Smooth muscle cell (in vitro differentiated cells): Measurements from ENCODE around the gene SGTB. TPM values are rescaled to one million over a fixed set of nuclear protein-coding genes. Genes with fewer than 3 reads are reported as not detected.

Source experiments
- DNase-seq: peaks from one replicate; lab custom pipeline; 2025; ENCODE audit not compliant: unreplicated experiment; lab: John Stamatoyannopoulos, UW
- H2AFZ ChIP-seq: fragments of 200-600 bp; sonication (generic); 2 replicates; pipeline ENCODE4 v1.6.0; 2016; ENCODE audit warnings: antibody characterized with exemption, low read depth, mild to moderate bottlenecking
- H3F3A ChIP-seq: fragments of 200-600 bp; sonication (generic); 2 replicates; pipeline ENCODE4 v1.6.0; 2017; ENCODE audit warnings: antibody characterized with exemption, low read depth
- H3K27ac ChIP-seq: fragments of 200-600 bp; sonication (generic); 2 replicates; pipeline ENCODE4 v1.5.1; 2016; ENCODE audit warnings: low read depth, mild to moderate bottlenecking
- H3K27me3 ChIP-seq: fragments of 200-600 bp; sonication (generic); 2 replicates; pipeline ENCODE4 v1.6.1; 2016; ENCODE audit warnings: low read depth, mild to moderate bottlenecking
- H3K36me3 ChIP-seq: fragments of 200-600 bp; sonication (generic); 2 replicates; pipeline ENCODE4 v1.5.1; 2016; ENCODE audit warnings: low read depth
- H3K4me1 ChIP-seq: fragments of 200-600 bp; sonication (generic); 2 replicates; pipeline ENCODE4 v1.5.1; 2016; ENCODE audit warnings: low read depth
- H3K4me2 ChIP-seq: fragments of 200-600 bp; sonication (generic); 2 replicates; pipeline ENCODE4 v1.6.0; 2016; ENCODE audit warnings: mild to moderate bottlenecking
- H3K4me3 ChIP-seq: fragments of 200-600 bp; sonication (generic); 2 replicates; pipeline ENCODE4 v1.5.1; 2016; ENCODE audit warnings: mild to moderate bottlenecking
- H3K79me2 ChIP-seq: fragments of 200-600 bp; sonication (generic); 2 replicates; pipeline ENCODE4 v1.6.0; 2016; ENCODE audit warnings: low read depth, mild to moderate bottlenecking
- H3K9ac ChIP-seq: fragments of 200-600 bp; sonication (generic); 2 replicates; pipeline ENCODE4 v1.6.0; 2016; ENCODE audit warnings: low read depth
- H3K9me3 ChIP-seq: fragments of 200-600 bp; sonication (generic); replicated peaks from 2 replicates; pipeline ENCODE4 v1.5.1; 2016; ENCODE audit warnings: low read depth
- H4K20me1 ChIP-seq: fragments of 200-600 bp; sonication (generic); 2 replicates; pipeline ENCODE4 v1.6.0; 2016; ENCODE audit warnings: low read depth
- WGBS: methylation state at CpG from one replicate; pipeline ENCODE4 v1.1.7; 2016; ENCODE audit warnings: low lambda C conversion rate; 5-methylcytosine and 5-hydroxymethylcytosine counted together
- polyA plus RNA-seq: library from polyadenylated mRNA; unstranded; fragments of >200 nt; fragmentation: Nextera tagmentation; extraction: Ambion mirVana; gene quantifications from 2 replicates; pipeline ENCODE4 v1.2.1, GENCODE V29; 2016
- total RNA-seq: library from RNA; depleted of rRNA; stranded (reverse); fragments of >200 nt; gene quantifications from 2 replicates; pipeline ENCODE4 v1.2.3, GENCODE V29; 2014
- TF ChIP-seq, protein P1 (sequence below): fragments of 200-600 bp; sonication (generic); IDR thresholded peaks from 2 replicates; pipeline ENCODE4 v1.5.1; 2017; ENCODE audit warnings: borderline replicate concordance, mild to moderate bottlenecking, antibody characterized with exemption; ENCODE audit not compliant: insufficient read depth, poor library complexity, severe bottlenecking

SGTB gene
- total and polyA plus RNA-seq, 2 experiments from 2014 or later: 5.3 to 12.8 TPM

DNA sequence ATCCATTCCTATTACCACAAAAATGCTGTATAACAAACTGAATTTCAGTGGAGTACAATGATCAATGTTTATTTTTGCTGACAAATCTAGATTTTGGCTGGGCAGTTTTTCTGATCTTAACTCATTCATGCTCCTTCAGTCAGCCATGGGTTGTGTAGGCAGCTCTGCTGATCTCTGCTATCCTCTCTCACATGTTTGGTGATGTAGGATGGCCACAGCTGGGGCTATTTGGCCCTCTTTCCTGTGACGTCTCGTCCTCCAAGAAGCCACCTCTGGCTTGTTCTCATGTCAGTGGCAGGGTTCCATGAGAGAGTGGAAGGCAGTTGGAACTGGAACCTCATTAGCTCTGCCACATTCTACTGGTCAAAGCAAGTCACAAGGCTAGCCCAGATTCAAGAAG lies 9.0 kb upstream of the SGTB start:
- Histone ChIP-seq H2AFZ (no peak overlapping the region), H3K9ac (no peak overlapping the region), H3K4me1 (no peaks in the 10 kb centered on the region), H3K4me3 (no peak overlapping the region), H4K20me1 (peaks cover 69% of the 10 kb centered on the region), H3K36me3 (no peaks in the 10 kb centered on the region), H3K79me2 (peaks cover 75% of the 10 kb centered on the region), H3K9me3 (no peaks in the 10 kb centered on the region), H3K4me2 (no peak overlapping the region), H3K27me3 (no peaks in the 10 kb centered on the region), H3K27ac (no peak overlapping the region), H3F3A (no peaks in the 10 kb centered on the region)
- DNase-seq: no peak
- 87% methylated on average over 2 of the region's 2 CpGs for WGBS
- TF ChIP-seq, protein P1, sequence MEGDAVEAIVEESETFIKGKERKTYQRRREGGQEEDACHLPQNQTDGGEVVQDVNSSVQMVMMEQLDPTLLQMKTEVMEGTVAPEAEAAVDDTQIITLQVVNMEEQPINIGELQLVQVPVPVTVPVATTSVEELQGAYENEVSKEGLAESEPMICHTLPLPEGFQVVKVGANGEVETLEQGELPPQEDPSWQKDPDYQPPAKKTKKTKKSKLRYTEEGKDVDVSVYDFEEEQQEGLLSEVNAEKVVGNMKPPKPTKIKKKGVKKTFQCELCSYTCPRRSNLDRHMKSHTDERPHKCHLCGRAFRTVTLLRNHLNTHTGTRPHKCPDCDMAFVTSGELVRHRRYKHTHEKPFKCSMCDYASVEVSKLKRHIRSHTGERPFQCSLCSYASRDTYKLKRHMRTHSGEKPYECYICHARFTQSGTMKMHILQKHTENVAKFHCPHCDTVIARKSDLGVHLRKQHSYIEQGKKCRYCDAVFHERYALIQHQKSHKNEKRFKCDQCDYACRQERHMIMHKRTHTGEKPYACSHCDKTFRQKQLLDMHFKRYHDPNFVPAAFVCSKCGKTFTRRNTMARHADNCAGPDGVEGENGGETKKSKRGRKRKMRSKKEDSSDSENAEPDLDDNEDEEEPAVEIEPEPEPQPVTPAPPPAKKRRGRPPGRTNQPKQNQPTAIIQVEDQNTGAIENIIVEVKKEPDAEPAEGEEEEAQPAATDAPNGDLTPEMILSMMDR: no peak

DNA sequence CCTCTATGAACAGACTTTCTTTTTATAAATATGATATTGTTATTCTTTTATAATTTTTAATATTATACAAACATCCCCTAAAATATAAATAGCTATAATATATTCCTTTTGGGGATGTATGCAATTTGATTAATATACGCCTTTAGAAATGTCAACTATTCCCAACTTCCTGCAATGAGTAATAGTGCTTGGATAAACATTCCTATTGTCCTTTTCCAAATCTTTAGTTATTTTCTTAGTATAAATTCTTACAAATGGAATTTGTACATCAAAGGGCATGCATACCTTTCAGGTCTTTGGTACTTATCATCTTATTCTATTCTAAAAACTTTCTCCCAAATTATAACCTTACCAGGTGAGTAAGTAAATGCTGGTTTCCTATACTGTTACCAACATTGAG lies 6.3 kb upstream of the SGTB start:
- DNase-seq: no peak
- Histone ChIP-seq H3F3A (no peaks in the 10 kb centered on the region), H3K9me3 (no peaks in the 10 kb centered on the region), H2AFZ (no peak overlapping the region), H3K4me2 (no peak overlapping the region), H3K36me3 (no peaks in the 10 kb centered on the region), H3K27ac (no peak overlapping the region), H3K79me2 (peaks cover 77% of the 10 kb centered on the region), H3K27me3 (no peaks in the 10 kb centered on the region), H3K9ac (no peak overlapping the region), H3K4me1 (peaks cover 7% of the 10 kb centered on the region), H3K4me3 (no peak overlapping the region), H4K20me1 (peaks cover 50% of the 10 kb centered on the region)
- TF ChIP-seq, protein P1: no peak
- 95% methylated on average over 1 of the region's 1 CpG for WGBS

- H2AFZ ChIP-seq: no peak overlapping the region
- H3K27me3 ChIP-seq: no peaks in the 10 kb centered on the region
- peaks cover 50% of the 10 kb centered on the region for H4K20me1 ChIP-seq
- DNase-seq: no peak
- H3K9ac ChIP-seq: no peak overlapping the region
- H3K4me1 ChIP-seq: peaks cover 7% of the 10 kb centered on the region
- no peaks in the 10 kb centered on the region for H3K36me3 ChIP-seq
- H3K79me2 ChIP-seq: peaks cover 77% of the 10 kb centered on the region
- no peaks in the 10 kb centered on the region for H3F3A ChIP-seq
- no peaks in the 10 kb centered on the region for H3K9me3 ChIP-seq
- H3K27ac ChIP-seq: no peak overlapping the region
- TF ChIP-seq, protein P1: no peak
- WGBS: 91% methylated on average over 7 of the region's 7 CpGs
- H3K4me3 ChIP-seq: no peak overlapping the region
- no peak overlapping the region for H3K4me2 ChIP-seq
These were observed 5.7 kb upstream of the SGTB start for GRCh38 chr5:65727491-65728156.
